GM12892 (cell line): Measurements from ENCODE around the gene NTMT2.

Source experiments
- POLR2A ChIP-seq: IDR thresholded peaks from 2 replicates; pipeline ENCODE4 v1.6.1; 2011; ENCODE audit warnings: low read depth, low read length, control low read depth
- POLR2AphosphoS5 ChIP-seq: IDR thresholded peaks from 2 replicates; pipeline ENCODE4 v1.6.1; 2011; ENCODE audit warnings: low read depth, low read length, control low read depth

- TF ChIP-seq POLR2AphosphoS5 (no peak), POLR2A (no peak)
Observed at GRCh38 chr1:170215072-170215885, 69.5 kb downstream of the NTMT2 start.
